ENCODE data around the gene IL1RAPL1. TPM values are rescaled to one million over a fixed set of nuclear protein-coding genes. Genes with fewer than 3 reads are reported as not detected.

The IL1RAPL1 gene
- total RNA-seq, 1 experiment from 2014 or later, result not detected

DNA sequence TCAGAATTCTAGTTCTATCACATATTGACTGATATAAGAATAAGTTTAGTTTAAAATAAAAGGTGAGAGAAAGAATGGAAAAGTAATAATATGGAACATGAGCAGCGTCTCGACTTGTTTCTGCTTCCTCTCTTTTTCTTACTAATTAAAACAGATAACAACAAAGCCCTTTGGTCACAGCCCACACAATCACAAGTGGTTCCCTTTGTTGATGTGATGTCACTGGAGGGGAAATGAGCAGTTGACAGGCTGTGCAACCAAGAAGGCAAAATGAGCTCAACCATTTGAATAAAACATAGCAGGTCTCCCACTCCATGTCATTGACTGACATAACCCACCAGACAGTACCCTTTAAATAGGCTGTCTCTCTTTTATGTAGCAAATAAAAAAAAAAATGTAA is 1285.6 kb downstream of the IL1RAPL1 start:
- TF ChIP-seq, protein P1, sequence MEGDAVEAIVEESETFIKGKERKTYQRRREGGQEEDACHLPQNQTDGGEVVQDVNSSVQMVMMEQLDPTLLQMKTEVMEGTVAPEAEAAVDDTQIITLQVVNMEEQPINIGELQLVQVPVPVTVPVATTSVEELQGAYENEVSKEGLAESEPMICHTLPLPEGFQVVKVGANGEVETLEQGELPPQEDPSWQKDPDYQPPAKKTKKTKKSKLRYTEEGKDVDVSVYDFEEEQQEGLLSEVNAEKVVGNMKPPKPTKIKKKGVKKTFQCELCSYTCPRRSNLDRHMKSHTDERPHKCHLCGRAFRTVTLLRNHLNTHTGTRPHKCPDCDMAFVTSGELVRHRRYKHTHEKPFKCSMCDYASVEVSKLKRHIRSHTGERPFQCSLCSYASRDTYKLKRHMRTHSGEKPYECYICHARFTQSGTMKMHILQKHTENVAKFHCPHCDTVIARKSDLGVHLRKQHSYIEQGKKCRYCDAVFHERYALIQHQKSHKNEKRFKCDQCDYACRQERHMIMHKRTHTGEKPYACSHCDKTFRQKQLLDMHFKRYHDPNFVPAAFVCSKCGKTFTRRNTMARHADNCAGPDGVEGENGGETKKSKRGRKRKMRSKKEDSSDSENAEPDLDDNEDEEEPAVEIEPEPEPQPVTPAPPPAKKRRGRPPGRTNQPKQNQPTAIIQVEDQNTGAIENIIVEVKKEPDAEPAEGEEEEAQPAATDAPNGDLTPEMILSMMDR (IDR thresholded peaks at IDR 0.05; ENCODE audit: unreplicated experiment), result no peak
- Mint-ChIP-seq H3K4me3 (ENCODE audit: unreplicated experiment) (no peak overlapping the region), H3K9me3 (ENCODE audit: unreplicated experiment) (no peaks in the 10 kb centered on the region), H3K27me3 (ENCODE audit: insufficient read depth, unreplicated experiment) (peaks cover 45% of the 10 kb centered on the region), H3K4me1 (ENCODE audit: insufficient read depth, unreplicated experiment) (no peaks in the 10 kb centered on the region), H3K36me3 (ENCODE audit: insufficient read depth, unreplicated experiment) (no peaks in the 10 kb centered on the region), H3K27ac (ENCODE audit: low read depth, unreplicated experiment) (no peak overlapping the region)
- ChIA-PET POLR2A (no interaction called here), CTCF (no interaction called here)
- DNase-seq (ENCODE audit: unreplicated experiment), result no peak
- BruUV-seq (replicated peaks), result no TSS peak
- intact Hi-C loops (cut with micrococcal nuclease), result no loop called here

DNA sequence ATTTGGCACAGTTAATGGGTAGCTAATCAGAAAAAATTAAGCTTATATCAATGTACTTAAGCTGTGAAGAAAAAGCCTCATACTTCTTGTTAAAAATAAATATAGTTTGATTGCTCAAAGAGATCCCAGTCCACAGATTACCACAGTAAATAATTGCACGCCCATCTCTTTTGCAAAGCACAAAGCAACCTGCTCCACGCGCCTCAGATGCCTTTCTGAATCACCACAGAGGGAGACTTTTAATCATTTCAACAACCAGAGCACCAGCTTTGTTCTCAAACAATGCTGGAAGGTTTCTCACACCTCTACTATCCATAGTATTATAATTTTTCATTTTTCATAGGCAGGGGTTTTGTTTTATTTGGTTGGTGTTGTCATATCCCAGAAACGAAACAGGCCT is 1289.5 kb downstream of the IL1RAPL1 start:
- ChIA-PET CTCF (interaction anchor here (0.6 to 0.7 kb wide), 3 partner anchors 101 to 316 kb away, joined by 3 to 6 read pairs (median 3); no protein-coding TSS in a partner anchor), POLR2A (interaction anchor here (0.9 kb wide), 1 partner anchor 12 kb away, joined by 3 read pairs; no protein-coding TSS in a partner anchor)
- Mint-ChIP-seq H3K4me1 (ENCODE audit: insufficient read depth, unreplicated experiment) (no peaks in the 10 kb centered on the region), H3K9me3 (ENCODE audit: unreplicated experiment) (no peaks in the 10 kb centered on the region), H3K27me3 (ENCODE audit: insufficient read depth, unreplicated experiment) (peaks cover 17% of the 10 kb centered on the region), H3K27ac (ENCODE audit: low read depth, unreplicated experiment) (no peak overlapping the region), H3K4me3 (ENCODE audit: unreplicated experiment) (no peak overlapping the region), H3K36me3 (ENCODE audit: insufficient read depth, unreplicated experiment) (no peaks in the 10 kb centered on the region)
- TF ChIP-seq, protein P1 (IDR thresholded peaks at IDR 0.05; ENCODE audit: unreplicated experiment), result no peak
- intact Hi-C loops (cut with micrococcal nuclease), result no loop called here
- no peak for DNase-seq (ENCODE audit: unreplicated experiment)
- BruUV-seq (replicated peaks), result no TSS peak

DNA sequence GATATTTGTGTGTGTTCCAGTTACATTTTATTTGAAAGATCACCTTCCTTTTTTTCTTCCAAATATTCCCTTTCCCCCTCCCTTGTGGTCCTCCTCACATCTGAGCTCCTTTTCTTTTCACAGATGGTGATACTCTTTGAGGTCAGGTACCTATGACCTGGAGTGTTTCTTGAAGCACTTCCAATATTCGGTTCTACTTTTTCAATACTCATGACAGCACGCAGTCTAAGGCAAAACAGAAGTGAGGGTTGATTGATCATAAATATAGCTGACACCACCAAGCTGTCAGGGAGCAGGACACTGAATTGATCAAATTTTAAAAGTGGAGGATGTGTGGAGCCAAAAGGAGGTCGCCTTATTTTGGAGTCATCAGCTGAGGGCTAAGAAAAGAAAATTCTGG is 1293.7 kb downstream of the IL1RAPL1 start:
- POLR2A ChIA-PET, result no interaction called here
- Mint-ChIP-seq H3K36me3 (ENCODE audit: insufficient read depth, unreplicated experiment) (no peaks in the 10 kb centered on the region), H3K27ac (ENCODE audit: low read depth, unreplicated experiment) (no peak overlapping the region), H3K4me3 (ENCODE audit: unreplicated experiment) (no peak overlapping the region), H3K4me1 (ENCODE audit: insufficient read depth, unreplicated experiment) (no peaks in the 10 kb centered on the region), H3K27me3 (ENCODE audit: insufficient read depth, unreplicated experiment) (peaks cover 31% of the 10 kb centered on the region), H3K9me3 (ENCODE audit: unreplicated experiment) (no peaks in the 10 kb centered on the region)
- CTCF ChIA-PET, result interaction anchor here (0.8 kb wide), 1 partner anchor 19 kb away, joined by 3 read pairs; no protein-coding TSS in a partner anchor
- intact Hi-C loops (cut with micrococcal nuclease), result no loop called here
- DNase-seq (ENCODE audit: unreplicated experiment), result no peak
- TF ChIP-seq, protein P1 (IDR thresholded peaks at IDR 0.05; ENCODE audit: unreplicated experiment), result no peak
- BruUV-seq (replicated peaks), result no TSS peak

DNA sequence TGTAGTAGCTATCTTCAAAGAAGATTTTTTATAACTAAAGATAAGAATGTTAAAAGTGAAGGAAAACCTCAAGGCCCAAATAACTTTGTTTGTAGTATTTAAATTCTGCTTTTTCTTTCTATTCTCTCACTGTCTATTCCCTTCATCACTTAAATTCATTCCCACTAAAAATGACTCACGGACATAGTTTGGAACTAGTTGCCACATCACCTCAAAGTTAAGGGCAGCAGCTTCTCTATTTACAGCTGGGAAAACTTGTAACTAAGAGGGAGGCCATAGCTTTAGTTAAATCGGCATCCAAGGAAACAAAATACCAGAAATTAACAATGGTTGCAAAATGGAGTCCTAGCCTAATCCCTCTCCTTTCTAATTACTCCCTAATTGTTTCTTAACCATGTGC is 1302.8 kb downstream of the IL1RAPL1 start:
- no TSS peak for BruUV-seq (replicated peaks)
- TF ChIP-seq, protein P1 (IDR thresholded peaks at IDR 0.05; ENCODE audit: unreplicated experiment), result no peak
- Mint-ChIP-seq H3K4me3 (ENCODE audit: unreplicated experiment) (no peak overlapping the region), H3K9me3 (ENCODE audit: unreplicated experiment) (no peaks in the 10 kb centered on the region), H3K27me3 (ENCODE audit: insufficient read depth, unreplicated experiment) (peaks cover 36% of the 10 kb centered on the region), H3K36me3 (ENCODE audit: insufficient read depth, unreplicated experiment) (no peaks in the 10 kb centered on the region), H3K27ac (ENCODE audit: low read depth, unreplicated experiment) (no peak overlapping the region), H3K4me1 (ENCODE audit: insufficient read depth, unreplicated experiment) (no peaks in the 10 kb centered on the region)
- intact Hi-C loops (cut with micrococcal nuclease), result no loop called here
- DNase-seq (ENCODE audit: unreplicated experiment), result no peak
- CTCF ChIA-PET, result interaction anchor here (0.6 kb wide), 1 partner anchor 842 kb away, joined by 5 read pairs; no protein-coding TSS in a partner anchor
- POLR2A ChIA-PET, result interaction anchor here (1.6 kb wide), 1 partner anchor 13 kb away, joined by 3 read pairs; no protein-coding TSS in a partner anchor

Measured in MCF 10A (cell line).